Measurements from ENCODE around the gene PLAGL1.

Gene PLAGL1

GRCh38 chr6:143901885-143902750 lies 105.9 kb downstream of the PLAGL1 start:
- no peaks in the 10 kb centered on the region for H3K79me2 ChIP-seq (ENCODE audit: control insufficient read depth, insufficient read depth, low read length, unreplicated experiment)
- H3K27me3 ChIP-seq (ENCODE audit: insufficient read depth, low read length): no peaks in the 10 kb centered on the region
- H3K27ac ChIP-seq (ENCODE audit: low read depth, low read length): no peak overlapping the region
- no peaks in the 10 kb centered on the region for H3K4me1 ChIP-seq (ENCODE audit: control insufficient read depth, insufficient read depth, low read length, unreplicated experiment)
- H3K4me3 ChIP-seq (ENCODE audit: low read depth, low read length): no peak overlapping the region
- H2AFZ ChIP-seq (ENCODE audit: low read length, unreplicated experiment): no peak overlapping the region
- H3K36me3 ChIP-seq (ENCODE audit: insufficient read depth, low read length): no peaks in the 10 kb centered on the region

GRCh38 chr6:143900358-143900757 lies 107.7 kb downstream of the PLAGL1 start:
- H3K36me3 ChIP-seq (ENCODE audit: insufficient read depth, low read length): no peaks in the 10 kb centered on the region
- no peak overlapping the region for H3K4me3 ChIP-seq (ENCODE audit: low read depth, low read length)
- no peaks in the 10 kb centered on the region for H3K79me2 ChIP-seq (ENCODE audit: control insufficient read depth, insufficient read depth, low read length, unreplicated experiment)
- H3K4me1 ChIP-seq (ENCODE audit: control insufficient read depth, insufficient read depth, low read length, unreplicated experiment): no peaks in the 10 kb centered on the region
- no peak overlapping the region for H3K27ac ChIP-seq (ENCODE audit: low read depth, low read length)
- no peaks in the 10 kb centered on the region for H3K27me3 ChIP-seq (ENCODE audit: insufficient read depth, low read length)
- H2AFZ ChIP-seq (ENCODE audit: low read length, unreplicated experiment): no peak overlapping the region

- Histone ChIP-seq H3K27ac (ENCODE audit: low read depth, low read length) (no peak overlapping the region), H3K4me3 (ENCODE audit: low read depth, low read length) (no peak overlapping the region), H3K4me1 (ENCODE audit: control insufficient read depth, insufficient read depth, low read length, unreplicated experiment) (no peaks in the 10 kb centered on the region), H3K27me3 (ENCODE audit: insufficient read depth, low read length) (no peaks in the 10 kb centered on the region), H2AFZ (ENCODE audit: low read length, unreplicated experiment) (no peak overlapping the region), H3K79me2 (ENCODE audit: control insufficient read depth, insufficient read depth, low read length, unreplicated experiment) (no peaks in the 10 kb centered on the region), H3K36me3 (ENCODE audit: insufficient read depth, low read length) (no peaks in the 10 kb centered on the region)
Measured at GRCh38 chr6:143896126-143896860, 111.8 kb downstream of the PLAGL1 start.

GRCh38 chr6:143894655-143895054 lies 113.4 kb downstream of the PLAGL1 start:
- Histone ChIP-seq H2AFZ (ENCODE audit: low read length, unreplicated experiment) (no peak overlapping the region), H3K79me2 (ENCODE audit: control insufficient read depth, insufficient read depth, low read length, unreplicated experiment) (no peaks in the 10 kb centered on the region), H3K4me1 (ENCODE audit: control insufficient read depth, insufficient read depth, low read length, unreplicated experiment) (no peaks in the 10 kb centered on the region), H3K27me3 (ENCODE audit: insufficient read depth, low read length) (no peaks in the 10 kb centered on the region), H3K27ac (ENCODE audit: low read depth, low read length) (no peak overlapping the region), H3K4me3 (ENCODE audit: low read depth, low read length) (no peak overlapping the region), H3K36me3 (ENCODE audit: insufficient read depth, low read length) (no peaks in the 10 kb centered on the region)
